HG02759 (cell line): Measurements from ENCODE around the gene CTSH.
"Not testable (repeated sequence)": the region's sequence is repeated elsewhere in the genome, so short reads cannot be mapped to it uniquely, and the experiment has no call there.

Experiments used
- ATAC-seq: cut with Tn5 transposase; IDR thresholded peaks from one replicate; pipeline ENCODE4 v1.9.1; 2021; ENCODE audit warnings: mild to moderate bottlenecking, moderate library complexity; ENCODE audit not compliant: unreplicated experiment

The CTSH gene

GRCh38 chr15:78923480-78924360, 21.1 kb downstream of the CTSH start:
- ATAC-seq, result no peak

GRCh38 chr15:78923015-78923414, 21.8 kb downstream of the CTSH start:
- ATAC-seq, result no peak

- ATAC-seq, result no peak
Measured at GRCh38 chr15:78922527-78922926, 22.3 kb downstream of the CTSH start.

- no peak for ATAC-seq
Measured at GRCh38 chr15:78921940-78922339, 22.9 kb downstream of the CTSH start.

- ATAC-seq, result no peak
Measured at GRCh38 chr15:78921517-78921916, 23.3 kb downstream of the CTSH start.

- ATAC-seq, result no peak
Measured at GRCh38 chr15:78917888-78918287, 27.0 kb downstream of the CTSH start.

- ATAC-seq, result no peak
Measured at GRCh38 chr15:78916088-78916487, 28.8 kb downstream of the CTSH start.

- ATAC-seq, result no peak
Measured at GRCh38 chr15:78915341-78916087, 29.3 kb downstream of the CTSH start.

GRCh38 chr15:78914027-78914764, 30.6 kb downstream of the CTSH start:
- no peak for ATAC-seq

- ATAC-seq, result no peak
Measured at GRCh38 chr15:78913012-78913411, 31.8 kb downstream of the CTSH start.

- no peak for ATAC-seq
Measured at GRCh38 chr15:78912316-78912715, 32.5 kb downstream of the CTSH start.

GRCh38 chr15:78910271-78910670, 34.6 kb downstream of the CTSH start:
- no peak for ATAC-seq

- ATAC-seq, result no peak
Measured at GRCh38 chr15:78909791-78910228, 35.0 kb downstream of the CTSH start.

- ATAC-seq, result no peak
Measured at GRCh38 chr15:78909160-78909695, 35.6 kb downstream of the CTSH start.

- no peak for ATAC-seq
Measured at GRCh38 chr15:78907577-78907976, 37.3 kb downstream of the CTSH start.

GRCh38 chr15:78906316-78906620, 38.6 kb downstream of the CTSH start:
- ATAC-seq, result no peak

GRCh38 chr15:78904599-78905358, 40.1 kb downstream of the CTSH start:
- ATAC-seq, result no peak

GRCh38 chr15:78902281-78903032, 42.4 kb downstream of the CTSH start:
- not testable (repeated sequence) for ATAC-seq

GRCh38 chr15:78900819-78901533, 43.9 kb downstream of the CTSH start:
- ATAC-seq, result not testable (repeated sequence)
